GM21526 (cell line): ENCODE data around the gene ATP1B4.

Experiments used
- ATAC-seq: cut with Tn5 transposase; IDR thresholded peaks from one replicate; pipeline ENCODE4 v1.9.1; 2021; ENCODE audit warnings: moderate library complexity; ENCODE audit not compliant: unreplicated experiment, low FRiP score

Gene ATP1B4

GRCh38 chrX:120372667-120373370 is 10.9 kb downstream of the ATP1B4 start:
- no peak for ATAC-seq

GRCh38 chrX:120377179-120377578 is 15.3 kb downstream of the ATP1B4 start:
- ATAC-seq: no peak

GRCh38 chrX:120377715-120378114 is 15.8 kb downstream of the ATP1B4 start:
- no peak for ATAC-seq

- ATAC-seq: no peak
Observed at GRCh38 chrX:120378570-120378969, 16.7 kb downstream of the ATP1B4 start.

- ATAC-seq: no peak
Observed at GRCh38 chrX:120379937-120380681, 18.2 kb downstream of the ATP1B4 start.

GRCh38 chrX:120380699-120381098 is 18.8 kb downstream of the ATP1B4 start:
- peak; percentile 75 for ATAC-seq

- ATAC-seq: no peak
Observed at GRCh38 chrX:120401301-120401700, 39.4 kb downstream of the ATP1B4 start.

GRCh38 chrX:120402369-120402768 is 40.5 kb downstream of the ATP1B4 start:
- ATAC-seq: no peak

GRCh38 chrX:120406638-120407037 is 44.7 kb downstream of the ATP1B4 start:
- ATAC-seq: no peak

- no peak for ATAC-seq
Observed at GRCh38 chrX:120408168-120408567, 46.3 kb downstream of the ATP1B4 start.

GRCh38 chrX:120419463-120419862 is 57.6 kb downstream of the ATP1B4 start:
- ATAC-seq: peak; percentile 83

- no peak for ATAC-seq
Observed at GRCh38 chrX:120426599-120426998, 64.7 kb downstream of the ATP1B4 start.

GRCh38 chrX:120428309-120428708 is 66.4 kb downstream of the ATP1B4 start:
- ATAC-seq: no peak

- ATAC-seq: no peak
Observed at GRCh38 chrX:120429776-120430540, 68.1 kb downstream of the ATP1B4 start.
